Eye (tissue), 1 donor: ENCODE measurements around the gene CBLB.
"Not testable (repeated sequence)": the region's sequence is repeated elsewhere in the genome, so short reads cannot be mapped to it uniquely, and the experiment has no call there.

ENCODE experiments used
- DNase-seq: peaks from one replicate; pipeline ENCODE4 v3.0.0-alpha.2; 2015

CBLB gene

DNA sequence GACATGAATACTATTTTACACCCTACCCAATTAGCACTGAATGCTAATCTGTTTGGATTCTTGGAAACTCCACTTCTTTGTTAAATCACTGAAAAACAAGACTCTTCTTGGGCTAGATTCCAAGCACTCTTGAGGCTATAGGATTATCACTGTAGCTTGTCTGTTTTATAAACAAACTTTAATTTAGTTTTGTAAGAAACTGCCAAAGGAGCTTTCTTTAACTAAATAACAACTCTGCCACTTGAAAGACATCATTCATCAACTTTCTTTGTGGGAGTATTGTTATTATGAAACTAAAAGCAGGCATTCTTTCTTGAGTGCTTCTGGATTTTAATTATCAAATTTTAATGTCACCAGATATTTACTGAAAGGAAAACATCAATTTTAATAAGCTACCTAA, 24.1 kb downstream of the CBLB start:
- DNase-seq: no peak

DNA sequence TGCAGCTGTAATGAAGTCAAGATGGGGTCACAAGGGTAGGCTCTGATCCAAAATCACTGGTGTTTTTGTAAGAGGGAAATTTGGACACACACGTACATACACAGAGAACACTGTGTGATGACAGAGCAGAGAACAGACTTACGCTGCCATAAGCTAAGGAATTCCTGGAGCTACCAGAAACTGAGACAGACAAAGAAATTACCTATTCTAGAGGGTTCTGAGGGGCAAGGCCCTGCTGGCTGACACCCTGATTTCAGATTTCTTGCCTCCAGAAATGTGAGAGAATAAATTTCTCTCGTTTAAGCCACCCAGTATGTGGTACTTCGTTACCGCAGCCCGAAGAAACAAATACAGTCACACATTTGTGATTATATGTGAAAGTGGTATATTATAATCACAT, 24.8 kb downstream of the CBLB start:
- no peak for DNase-seq

DNA sequence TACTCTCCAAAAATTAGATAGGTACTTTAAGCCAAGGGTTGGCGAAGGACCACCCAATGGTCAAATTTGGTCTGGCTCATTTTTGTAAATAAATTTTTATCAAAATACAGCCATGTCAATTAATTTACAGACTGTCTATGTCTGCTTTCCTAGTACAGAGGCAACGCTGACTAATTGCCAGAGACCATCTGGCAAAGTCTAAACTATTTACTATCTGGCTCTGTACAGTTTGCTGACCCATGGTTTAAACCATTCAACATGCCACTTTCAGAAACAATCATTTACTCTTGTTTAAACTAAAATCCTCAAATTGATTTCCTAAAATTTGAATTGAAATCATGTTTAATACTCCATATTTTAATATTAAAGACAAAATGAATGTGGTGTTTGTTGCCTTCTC, 25.9 kb downstream of the CBLB start:
- no peak for DNase-seq

DNA sequence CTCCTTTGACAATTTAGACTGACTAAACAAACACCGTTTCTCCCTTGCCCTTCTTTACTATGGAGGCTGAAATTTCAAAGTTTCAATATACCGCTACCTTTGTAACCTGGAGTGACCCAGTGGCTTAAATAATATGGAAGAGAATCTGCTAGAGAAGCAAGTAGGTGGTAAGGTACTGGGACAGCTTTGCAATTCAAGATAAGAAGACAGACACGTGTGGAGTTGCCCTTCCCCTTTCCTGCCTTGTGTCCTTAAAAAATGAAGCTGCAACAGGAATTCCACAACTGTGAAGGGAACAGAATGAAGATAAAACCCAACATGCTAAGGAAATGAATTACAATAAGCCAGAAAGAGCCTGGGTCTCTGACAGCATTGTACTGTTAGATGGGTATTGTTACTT, 26.4 kb downstream of the CBLB start:
- DNase-seq: no peak

DNA sequence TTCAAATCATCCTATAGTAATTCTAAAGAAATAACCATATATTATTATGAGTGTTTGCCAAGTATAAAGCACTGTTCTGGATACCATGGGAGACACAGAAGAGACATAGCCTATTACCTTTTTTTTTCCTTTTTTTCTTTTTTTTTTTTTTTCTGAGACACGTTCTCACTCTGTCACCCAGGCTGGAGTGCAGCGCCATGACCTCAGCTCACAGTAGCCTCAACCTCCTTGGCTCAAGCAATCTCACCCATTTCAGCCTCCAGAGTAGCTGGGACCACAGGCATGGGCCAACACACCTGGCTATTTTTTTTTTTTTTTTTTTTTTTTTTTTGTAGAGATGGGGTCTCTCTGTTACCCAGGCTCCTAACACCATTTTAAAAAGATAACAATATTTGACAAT, 30.9 kb downstream of the CBLB start:
- DNase-seq: no peak

DNA sequence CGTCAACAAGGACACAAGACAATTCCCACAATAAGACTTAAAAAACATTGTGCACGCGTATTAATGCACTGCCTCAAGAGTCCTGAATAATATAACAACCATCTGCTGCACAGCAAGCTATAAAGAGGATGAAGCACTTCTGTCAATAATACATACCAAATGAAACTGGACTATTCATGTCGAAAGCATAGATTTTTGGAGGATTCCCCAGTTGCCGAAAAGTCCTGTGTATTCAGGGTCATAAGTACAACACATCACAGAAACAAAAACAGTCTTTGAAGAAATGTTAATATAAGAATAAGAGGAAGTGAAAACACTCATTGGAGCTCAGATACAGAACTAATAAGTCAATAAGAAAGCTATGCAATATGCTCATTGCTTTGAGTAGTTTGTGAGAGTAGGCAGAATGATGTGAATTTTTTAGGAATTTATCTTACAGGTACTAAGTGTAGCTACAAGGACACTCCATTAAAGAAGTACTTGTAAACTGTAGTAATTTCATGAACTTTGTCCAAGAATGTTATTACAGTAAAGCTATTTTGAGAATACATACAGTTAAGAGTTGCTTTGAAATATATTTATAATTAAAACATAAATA, 31.6 kb downstream of the CBLB start:
- DNase-seq: peak; percentile 19

DNA sequence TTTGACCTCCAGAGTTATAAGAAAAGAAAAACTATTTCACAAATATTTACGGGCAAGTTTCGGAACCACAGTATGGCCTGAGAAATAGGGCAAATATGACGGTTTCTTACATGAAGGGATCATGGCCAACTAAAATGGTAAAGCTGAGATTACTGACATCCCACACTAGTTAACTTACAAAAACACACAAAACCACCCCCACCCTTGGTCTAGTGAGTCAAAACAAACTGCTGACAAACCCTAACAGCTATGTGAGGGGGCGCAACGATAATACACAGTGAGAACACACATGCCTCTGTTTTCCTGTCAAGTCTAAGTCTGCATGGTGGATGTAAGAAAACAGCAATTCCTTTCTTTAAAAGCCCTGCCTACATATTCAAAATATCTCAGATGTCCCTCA, 32.3 kb downstream of the CBLB start:
- no peak for DNase-seq

DNA sequence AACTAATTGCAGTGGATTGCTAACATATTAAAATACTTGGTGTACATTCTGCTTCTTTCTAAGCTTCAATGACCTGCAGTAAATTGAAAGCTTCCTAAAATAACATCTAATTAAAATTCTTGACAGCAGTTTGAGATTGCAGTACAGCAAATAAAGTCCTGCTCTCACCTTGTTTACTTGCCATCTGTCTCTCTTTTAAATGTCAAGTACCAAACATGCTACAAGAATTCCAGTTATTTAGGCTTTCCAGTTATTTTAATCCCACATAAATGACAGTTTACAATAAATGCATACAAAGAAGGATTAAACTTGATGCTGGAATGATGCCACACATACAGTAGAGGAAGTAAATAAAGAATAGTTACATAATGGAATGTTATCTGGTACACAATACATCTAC, 33.2 kb downstream of the CBLB start:
- DNase-seq: no peak

DNA sequence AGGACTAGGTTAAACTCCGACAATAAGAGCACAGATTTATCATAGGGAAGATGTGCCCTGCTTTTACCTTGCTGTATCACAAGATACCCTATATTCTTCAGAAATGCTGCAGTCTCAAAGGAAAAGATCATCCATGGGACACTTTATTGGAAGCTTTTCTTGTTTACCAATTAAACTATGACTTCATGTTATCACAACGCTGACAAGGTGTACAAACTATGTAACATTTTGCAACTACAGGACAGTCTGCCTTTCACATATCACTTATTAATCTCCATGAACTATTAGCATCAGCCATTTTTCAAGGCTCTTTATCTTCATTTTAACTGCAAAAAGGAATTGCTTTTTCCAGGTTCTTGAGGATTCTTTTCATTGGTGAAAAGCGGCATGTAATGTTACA, 34.0 kb downstream of the CBLB start:
- no peak for DNase-seq

DNA sequence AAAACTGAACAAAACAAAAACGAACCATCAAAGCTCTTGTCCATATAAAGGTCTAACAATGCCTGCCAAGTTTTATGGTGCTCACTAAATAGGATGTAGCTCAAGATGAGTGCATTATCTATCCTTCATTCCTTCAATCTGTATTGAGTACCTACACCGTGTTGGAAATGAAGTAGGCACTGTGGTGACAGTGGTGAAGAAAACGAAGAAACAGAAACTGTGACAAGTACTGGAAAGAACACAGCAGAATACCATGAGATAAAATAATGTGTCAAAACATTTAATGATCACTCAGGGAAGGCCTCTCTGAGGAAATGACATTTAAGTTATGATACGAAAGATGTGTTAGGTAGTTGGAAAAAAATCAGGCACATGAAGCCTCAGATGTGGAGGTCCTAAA, 36.2 kb downstream of the CBLB start:
- DNase-seq: no peak

DNA sequence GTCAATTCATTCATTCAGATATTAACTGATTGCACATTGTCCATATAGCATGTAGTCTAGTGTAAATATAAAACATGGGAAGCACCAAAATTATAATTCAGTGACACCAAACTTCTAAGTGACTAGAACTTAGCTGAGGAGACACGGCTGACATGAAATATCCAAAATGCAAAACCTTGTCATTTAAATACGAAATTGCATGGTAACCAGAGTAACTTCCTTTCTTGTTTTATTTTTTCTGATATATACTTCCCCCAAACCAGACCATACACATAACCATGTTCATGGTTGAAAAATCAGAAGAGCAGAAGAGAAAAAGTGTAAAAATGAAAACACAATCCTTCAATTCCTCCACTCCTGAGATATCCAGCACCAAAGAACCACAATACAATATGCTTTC, 38.0 kb downstream of the CBLB start:
- no peak for DNase-seq

DNA sequence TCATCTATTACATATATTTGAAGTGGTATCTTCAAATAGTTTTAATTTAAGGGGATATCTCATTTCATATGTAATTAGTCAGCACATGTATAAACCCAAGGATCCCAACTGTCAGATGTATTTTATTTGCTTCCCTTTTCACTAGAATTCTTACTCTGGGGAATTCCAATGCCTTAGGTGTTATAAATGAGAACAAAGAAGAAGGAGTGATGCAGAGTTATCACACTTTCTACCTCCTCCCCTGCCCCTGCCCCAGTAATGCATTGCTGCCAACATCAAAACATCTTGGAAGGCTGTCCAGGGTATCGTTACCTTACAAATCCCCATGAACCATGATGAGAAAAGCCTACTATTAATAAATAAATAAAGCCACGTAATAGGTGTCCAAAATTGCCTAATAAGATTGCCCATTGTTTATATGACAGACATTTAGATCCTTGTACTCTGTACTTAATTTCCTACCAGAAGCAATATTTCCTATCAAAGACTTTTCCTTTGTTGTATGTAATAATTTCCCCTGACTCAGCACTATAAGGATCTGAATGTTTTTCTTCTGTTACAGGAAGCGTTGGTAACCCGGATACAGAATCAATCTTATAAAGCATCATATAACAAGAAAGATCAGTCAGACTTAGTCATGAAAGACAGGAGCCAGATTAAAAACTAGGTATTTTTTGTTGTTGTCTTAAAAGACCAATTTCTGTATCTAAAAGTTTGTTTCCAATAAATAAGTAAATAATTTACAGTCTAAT, 38.8 kb downstream of the CBLB start:
- no peak for DNase-seq

DNA sequence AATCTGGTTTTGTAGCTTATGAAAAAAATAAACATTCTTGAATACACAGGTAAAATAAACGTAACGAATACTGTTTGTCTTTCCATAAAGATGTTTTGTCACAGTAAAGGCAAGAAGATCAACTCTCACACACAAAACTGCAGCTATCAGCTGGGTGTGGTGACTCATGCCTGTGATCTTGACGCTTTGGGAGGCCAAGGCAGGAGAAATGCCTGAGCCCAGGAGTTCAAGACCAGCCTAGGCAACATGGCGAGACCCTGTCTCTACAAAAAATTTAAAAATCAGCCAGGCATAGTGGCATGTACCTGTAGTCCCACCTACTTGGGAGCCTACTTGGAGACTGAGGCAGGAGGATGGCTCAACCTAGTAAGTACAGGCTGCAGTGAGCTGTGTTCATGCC, 39.6 kb downstream of the CBLB start:
- DNase-seq: no peak

DNA sequence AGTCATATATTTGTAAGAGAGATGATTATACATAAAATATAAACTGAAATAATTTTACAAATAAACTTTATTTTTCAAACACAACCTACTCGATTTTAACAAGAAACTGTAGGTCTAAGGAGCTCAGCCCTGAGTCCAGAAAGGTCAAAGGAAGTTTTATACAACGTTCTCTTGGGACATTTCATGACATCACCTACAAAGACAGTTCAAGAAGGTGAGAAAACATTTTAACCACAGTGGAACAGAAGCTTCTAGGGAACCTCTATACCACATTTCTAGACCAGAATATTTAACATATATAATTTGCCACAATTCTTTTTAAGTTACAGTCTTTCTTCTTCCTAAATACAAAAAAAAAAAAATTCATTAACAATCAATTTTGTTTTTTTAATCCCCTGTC, 40.1 kb downstream of the CBLB start:
- no peak for DNase-seq

DNA sequence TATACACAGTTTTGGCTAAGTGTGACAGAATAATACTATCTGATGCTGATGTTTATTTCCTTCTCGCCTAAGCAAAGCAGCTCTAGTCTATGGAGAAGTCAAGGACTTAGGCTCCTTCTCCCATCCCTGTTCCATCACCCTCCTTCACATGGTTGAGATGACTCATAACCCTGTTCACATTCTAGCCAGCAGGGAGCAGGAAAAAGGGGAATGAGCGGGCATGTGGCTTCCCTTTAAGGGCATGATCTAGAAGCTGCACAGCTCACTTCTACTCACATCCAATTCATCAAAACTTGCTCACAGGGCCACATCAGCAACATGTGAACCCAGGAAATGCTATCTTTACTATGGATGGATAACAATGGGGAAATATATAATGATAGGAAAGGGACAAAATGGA, 40.9 kb downstream of the CBLB start:
- peak; percentile 57 for DNase-seq

DNA sequence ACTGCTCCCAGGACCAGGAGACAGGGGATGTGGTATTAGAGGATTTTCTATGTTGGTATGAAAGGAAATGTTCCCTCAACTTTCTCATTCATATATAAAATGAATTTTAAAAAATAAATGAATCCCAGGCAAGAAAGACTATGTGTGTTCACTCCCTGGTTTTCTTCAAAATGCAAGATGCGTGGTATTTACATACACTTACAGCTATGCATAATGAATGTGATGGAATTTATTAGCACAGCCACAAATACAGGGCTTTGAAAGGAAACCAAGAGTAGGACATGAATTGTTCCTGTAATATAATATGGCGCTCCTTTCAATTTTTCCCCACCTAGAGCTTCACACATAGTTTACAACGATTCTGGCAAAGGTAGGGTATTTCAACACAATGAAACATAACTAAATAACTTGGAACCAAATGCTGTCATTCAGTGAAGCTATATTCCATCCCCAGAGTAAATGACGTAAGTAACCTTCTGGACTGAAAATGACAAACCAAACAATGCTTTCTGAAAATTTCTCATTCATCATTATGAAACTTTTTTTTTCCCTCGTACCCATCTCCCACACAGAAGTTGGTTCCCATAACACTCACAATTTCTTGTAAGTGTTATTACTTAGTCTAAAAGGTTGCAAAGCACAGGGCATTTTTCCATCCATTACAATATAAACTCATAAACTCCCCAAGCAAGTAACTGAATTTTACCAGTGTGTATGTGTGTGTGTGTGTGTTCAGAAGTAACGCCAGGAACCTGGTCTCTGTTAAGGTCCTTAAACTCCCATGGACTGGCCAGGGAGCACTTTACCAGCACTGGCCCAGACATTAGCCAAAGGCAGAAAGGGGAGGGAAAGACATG, 41.8 kb downstream of the CBLB start:
- no peak for DNase-seq

DNA sequence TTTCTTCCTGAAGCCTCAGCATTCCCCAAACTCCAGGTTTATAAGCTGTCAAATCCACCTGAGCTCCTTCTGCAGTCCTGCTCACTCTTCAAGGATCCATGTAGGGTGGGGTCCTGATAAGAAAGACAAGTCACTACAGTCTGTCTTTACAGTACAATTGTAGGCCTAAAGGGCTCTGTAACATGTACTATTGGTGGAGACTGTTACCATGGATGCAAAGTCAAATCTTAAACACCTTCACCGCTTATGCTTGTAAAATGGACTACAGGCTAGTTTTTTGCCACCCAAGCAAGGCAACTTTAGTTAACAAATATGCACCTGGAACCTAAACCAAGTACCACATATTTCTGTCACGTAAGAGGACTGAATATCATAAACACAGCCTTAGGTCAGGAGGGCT, 44.7 kb downstream of the CBLB start:
- no peak for DNase-seq

DNA sequence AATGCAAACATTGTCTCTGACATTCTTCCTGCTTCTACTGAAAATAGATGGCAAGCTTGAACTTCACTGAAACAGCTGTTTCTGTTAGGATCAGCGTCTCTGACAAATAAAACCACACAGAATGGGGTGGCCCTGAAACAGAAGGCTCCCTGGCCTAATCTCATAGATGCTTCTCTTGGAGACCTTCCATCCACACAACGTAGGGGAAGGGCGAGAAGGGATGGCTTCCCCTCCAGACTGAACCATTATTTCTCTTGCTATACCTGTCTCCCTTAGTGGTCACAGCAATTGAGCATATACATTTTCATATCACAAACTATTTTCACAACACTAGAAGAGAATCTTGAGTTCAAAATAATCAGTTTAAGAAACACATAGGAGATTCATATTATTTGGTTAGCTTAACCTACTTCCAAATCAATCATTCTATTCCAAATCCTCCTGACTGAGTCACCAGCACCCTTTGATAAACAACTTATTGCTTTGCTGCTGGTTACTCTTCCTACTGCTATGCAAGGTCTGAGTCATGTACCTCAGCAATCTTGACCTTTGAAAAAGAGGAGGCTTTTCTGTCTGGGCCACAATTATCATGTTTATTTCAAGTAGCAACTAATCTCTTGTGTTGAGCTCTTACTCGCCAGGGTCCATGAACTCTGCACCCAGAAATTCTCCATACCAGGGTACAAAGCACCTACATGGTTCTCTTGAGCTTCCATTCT, 45.5 kb downstream of the CBLB start:
- no peak for DNase-seq

DNA sequence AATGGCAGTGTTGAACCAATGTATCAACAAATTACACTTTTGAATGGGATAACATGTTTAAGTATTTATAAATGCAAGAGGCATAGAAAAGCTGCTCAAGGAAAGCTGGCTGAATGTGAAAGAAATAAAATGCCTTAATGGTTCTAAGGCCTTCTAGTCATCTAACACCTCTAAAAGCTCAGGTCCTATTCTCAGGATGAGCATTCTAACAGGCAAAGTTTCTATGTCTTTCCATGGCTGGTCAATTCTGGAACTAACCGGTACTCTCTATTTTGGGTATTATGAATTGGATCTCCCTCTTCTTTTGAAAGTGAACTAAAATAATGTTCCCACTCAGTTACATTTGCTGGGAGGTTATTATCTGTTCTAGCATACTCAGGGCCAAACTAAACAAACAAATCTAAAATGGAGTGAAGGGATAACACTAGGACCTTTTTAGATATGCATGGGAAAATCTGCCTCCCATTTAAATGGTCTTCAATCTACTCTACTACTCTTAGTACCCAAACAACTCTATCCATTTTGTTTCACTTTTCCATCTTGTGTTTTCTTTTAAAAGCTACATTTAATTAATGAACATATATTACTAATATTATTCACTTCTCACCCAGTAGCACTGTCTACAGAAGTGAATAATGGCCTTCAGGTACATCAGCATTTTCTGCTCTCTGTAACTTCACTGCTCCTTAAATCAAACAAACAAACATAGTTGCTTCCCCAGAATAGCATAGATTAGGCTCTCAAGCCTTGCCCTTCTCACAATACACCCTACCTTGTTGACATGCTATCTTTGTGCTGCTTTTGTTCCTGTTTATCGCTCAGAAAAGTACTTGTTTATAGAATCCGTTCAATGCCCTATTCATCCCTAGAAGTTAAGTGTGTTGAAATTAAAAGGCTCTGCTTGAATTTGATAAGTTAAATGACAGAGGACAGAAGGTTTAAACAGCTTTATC, 46.4 kb downstream of the CBLB start:
- no peak for DNase-seq

DNA sequence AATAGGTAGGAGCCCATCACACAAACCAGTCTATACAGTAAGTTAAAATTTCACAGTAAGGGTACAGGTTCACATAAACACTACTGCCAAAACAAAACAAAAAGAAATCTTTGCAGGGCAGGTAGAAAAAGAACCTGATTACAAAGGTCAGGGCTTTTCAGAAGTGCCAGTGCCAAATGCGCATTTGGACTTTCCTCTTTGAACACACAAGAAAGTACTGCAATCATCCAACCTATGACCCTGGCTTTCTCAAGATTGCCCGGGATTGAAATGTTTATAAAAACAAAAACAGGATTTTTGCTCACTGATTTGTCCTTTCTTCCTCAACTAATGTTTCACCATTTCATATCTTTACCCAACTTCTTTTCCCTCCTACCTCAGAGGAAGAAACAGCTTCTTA, 47.4 kb downstream of the CBLB start:
- DNase-seq: no peak

DNA sequence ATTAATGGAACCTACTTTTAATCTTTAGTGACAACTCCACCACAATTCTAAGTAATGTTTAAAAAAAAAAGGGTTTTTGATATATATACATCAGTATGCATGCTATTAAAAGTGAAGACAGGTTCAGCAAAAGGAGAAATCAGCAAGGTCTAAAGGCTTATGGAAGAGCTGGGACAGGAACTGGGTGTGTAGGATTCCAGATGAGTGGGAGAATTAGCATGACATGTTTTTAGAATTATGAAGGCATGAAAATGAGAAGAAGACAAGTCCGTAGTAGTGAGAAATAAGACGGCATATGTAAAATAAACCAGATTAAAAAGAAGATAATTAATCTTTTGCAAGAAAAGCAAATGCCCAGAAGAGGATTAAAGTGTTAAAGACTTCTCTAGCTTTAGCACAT, 52.0 kb downstream of the CBLB start:
- DNase-seq: no peak

DNA sequence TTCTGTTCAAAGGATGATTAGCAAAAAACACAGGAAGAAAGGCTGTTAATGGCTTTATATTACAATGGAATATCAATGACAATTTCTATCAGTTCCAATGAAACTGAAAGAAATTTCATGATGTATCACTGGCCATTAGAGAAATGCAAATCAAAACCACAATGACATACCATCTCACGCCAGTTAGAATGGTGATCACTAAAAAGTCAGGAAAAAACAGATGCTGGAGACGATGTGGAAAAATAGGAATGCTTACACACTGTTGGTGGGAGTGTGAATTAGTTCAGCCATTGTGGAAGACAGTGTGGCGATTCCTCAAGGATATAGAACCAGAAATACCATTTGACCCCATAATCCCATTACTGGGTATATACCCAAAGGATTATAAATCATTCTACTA, 53.5 kb downstream of the CBLB start:
- not testable (repeated sequence) for DNase-seq
